Measurements from ENCODE around the gene NDUFS2. TPM values are rescaled to one million over a fixed set of nuclear protein-coding genes. Genes with fewer than 3 reads are reported as not detected.

Gene NDUFS2
- total RNA-seq, 2 donors from 2014 or later, result 115 to 126 TPM

DNA sequence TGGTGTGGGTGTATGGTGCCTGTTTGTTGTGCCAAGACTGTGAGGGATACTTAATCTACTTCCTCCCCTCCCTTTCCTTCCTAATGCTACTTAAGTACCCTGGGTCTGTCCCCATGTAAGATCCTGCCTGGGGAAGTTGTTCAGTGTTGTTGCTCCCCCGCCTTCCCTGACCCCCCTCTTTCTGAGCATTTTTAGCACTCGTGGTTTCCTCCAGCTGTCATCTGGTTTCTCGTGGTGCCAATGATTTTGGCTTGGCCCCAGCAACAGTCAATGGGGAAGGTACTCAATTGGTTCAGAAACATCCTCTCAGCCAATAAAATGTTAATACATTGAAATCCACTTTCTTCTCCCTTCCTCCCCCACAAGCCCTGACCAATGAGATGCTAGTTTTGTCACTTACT is 16.9 kb upstream of the NDUFS2 start:
- H3K27ac Mint-ChIP-seq, result peak overlapping the region; percentile 83 to 97
- peaks cover 0 to 9% of the 10 kb centered on the region in 2 donors for H3K9me3 Mint-ChIP-seq
- ATAC-seq, result peak; percentile 68 to 72

DNA sequence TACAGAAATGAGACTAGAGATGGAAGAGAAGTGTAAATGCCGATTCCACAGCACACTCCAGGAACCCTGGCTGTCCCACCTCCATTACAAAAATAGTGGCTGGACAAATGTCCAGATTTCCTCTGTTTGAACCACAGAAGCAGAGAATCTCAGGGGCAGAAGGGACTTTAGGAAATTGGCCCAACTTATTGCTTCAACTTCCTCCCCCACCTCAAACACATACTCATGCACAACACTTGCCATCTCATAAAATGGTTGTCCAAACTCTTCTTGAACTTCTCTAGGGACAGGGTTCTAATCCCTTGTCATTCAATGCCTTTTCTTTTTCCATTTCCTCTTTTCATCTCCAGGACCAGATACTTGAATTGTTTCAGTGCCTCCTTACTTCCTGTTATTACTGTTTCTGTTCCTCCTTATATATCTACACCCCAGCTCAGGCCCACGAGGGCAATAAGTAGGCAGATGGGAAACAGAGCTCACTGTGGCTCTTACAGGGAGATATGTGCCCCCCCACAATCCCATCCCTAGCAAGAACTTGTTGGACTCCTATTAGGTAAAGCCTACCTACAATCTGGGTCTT is 16.3 kb upstream of the NDUFS2 start:
- ATAC-seq, result no peak
- H3K9me3 Mint-ChIP-seq, result peaks cover 0 to 9% of the 10 kb centered on the region in 2 donors
- DNase-seq (ENCODE audit: low spot score in 2 of 2), result no peak

More for the DNA sequence above, 16.9 kb upstream of the NDUFS2 start:
- peak; percentile 62 to 80 for DNase-seq (ENCODE audit: low spot score in 2 of 2)
- peaks cover 0 to 4% of the 10 kb centered on the region in 2 donors for H3K36me3 Mint-ChIP-seq

DNA sequence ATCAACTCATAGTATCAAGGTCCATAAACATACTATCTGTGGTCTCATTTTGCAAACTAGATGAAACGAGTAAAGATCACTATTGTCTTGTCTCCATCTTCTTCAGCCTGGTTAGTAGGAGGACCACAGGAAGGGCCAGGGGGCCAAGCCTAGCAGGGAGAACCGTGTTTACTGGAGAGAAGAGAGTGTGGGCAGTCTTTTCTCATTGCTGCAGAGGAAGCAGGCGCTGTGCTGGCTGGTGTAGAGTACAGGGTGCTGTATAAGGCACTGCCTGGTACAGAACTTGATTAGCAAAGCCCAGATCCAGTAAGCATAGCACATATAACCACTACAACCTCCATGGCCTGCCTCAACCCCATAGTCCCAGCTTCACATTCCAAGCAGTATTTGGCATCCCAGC is 14.9 kb upstream of the NDUFS2 start:
- peaks cover 0 to 9% of the 10 kb centered on the region in 2 donors for H3K9me3 Mint-ChIP-seq
- H3K36me3 Mint-ChIP-seq, result no peaks in the 10 kb centered on the region
- ATAC-seq, result no peak
- DNase-seq (ENCODE audit: low spot score in 2 of 2), result no peak
- peak overlapping the region; percentile 39 to 97 for H3K27ac Mint-ChIP-seq

More for the DNA sequence above, 16.3 kb upstream of the NDUFS2 start:
- Mint-ChIP-seq H3K36me3 (peaks cover 0 to 4% of the 10 kb centered on the region in 2 donors), H3K27ac (peak overlapping the region; percentile 83 to 97)

DNA sequence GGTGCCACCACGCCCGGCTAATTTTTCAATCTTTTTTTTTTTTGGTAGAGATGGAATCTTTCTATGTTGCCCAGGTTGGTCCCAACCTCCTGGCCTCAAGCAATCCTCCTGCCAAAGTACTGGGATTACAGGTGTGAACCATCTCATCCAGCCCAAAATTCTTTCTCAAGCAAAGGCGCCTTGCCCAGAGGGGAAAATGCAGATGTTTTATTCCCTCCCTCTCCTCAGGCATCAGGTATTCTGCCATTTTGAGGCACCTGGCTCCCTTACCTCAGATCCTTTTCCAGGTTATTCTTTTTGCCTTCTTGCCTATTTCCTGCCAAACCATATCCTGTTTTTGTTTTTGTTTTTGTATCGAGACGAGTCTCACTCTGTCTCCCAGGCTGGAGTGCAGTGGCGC is 13.8 kb upstream of the NDUFS2 start:
- DNase-seq (ENCODE audit: low spot score in 2 of 2) (no peak), ATAC-seq (no peak)
- no peaks in the 10 kb centered on the region for H3K36me3 Mint-ChIP-seq
- H3K27ac Mint-ChIP-seq, result no peak overlapping the region
- H3K9me3 Mint-ChIP-seq, result peaks cover 0 to 9% of the 10 kb centered on the region in 2 donors

DNA sequence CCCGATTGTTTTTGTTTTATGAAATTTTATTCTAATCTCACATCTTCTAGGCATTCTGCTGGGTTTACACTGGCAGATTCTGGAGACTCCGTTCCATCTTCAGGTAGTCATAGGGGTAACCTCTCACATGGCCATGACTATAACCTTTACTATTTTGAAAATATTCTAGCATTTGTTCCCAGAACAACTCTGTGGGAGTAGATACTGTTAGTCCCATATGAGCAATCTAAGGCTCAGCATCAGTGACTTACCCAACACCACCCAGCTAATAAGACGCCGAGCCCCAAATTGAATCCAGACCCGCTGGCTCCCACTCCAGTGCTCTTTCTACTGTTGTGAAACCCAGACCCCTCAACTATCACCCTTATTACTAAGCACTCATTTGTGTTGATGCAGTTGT is 13.1 kb upstream of the NDUFS2 start:
- Mint-ChIP-seq H3K27ac (no peak overlapping the region), H3K9me3 (peaks cover 0 to 9% of the 10 kb centered on the region in 2 donors)
- no peak for ATAC-seq

DNA sequence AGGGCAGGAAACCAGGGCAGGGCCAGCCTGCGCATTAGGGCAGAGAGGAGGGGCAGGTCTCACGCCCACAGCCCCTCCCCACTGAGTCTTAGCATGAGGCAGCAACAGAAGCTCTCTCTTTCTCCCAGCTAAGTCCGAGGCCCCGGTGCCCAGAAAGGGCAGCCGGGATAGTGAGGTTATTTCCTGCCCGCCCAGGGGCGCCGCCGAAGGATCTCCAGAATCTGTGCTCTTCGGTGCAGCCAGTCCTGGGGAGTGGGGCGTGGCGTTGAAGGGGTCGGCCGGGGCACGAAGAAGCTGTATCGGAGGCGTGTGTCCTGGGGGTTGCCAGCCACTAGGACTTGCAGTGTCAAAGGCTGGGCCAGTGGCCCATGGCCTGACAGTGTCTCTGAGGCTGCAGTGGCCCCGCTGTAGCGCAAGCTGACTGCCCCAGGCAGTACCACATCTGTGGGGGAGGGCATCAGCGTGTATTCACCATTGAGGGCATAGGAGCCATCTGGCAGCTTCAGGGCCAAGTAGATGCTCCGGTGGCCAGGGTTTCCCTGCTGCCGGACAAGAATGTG is 11.1 kb upstream of the NDUFS2 start:
- no peak for DNase-seq (ENCODE audit: low spot score in 2 of 2)
- no peak for ATAC-seq
- H3K36me3 Mint-ChIP-seq, result no peaks in the 10 kb centered on the region
- peaks cover 0 to under 1% of the 10 kb centered on the region in 2 donors for H3K9me3 Mint-ChIP-seq
- no peak overlapping the region for H3K27ac Mint-ChIP-seq

More for the DNA sequence above, 13.1 kb upstream of the NDUFS2 start:
- H3K36me3 Mint-ChIP-seq, result no peaks in the 10 kb centered on the region
- no peak for DNase-seq (ENCODE audit: low spot score in 2 of 2)

DNA sequence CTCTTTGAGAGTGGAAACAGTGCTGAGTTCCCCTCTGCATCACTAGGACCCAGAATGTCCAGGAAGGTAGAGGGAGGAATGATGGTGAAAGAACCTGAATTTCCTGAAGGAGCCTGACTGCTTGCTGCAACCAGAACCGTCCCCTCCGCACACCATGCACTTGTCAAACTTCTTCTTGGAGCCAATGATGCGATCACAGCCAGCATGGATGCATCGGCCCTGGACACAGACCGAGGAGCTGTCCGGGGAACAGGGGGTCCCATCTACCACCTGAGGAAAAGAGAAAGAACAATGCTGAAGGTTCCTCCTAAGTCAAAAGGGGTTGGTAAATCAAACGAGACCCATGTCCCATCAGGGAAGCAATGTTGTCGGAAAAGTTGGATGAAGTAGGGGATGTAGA is 10.2 kb upstream of the NDUFS2 start:
- DNase-seq (ENCODE audit: low spot score in 2 of 2), result no peak
- Mint-ChIP-seq H3K9me3 (no peaks in the 10 kb centered on the region), H3K36me3 (no peaks in the 10 kb centered on the region), H3K27ac (no peak overlapping the region)
- ATAC-seq, result no peak

DNA sequence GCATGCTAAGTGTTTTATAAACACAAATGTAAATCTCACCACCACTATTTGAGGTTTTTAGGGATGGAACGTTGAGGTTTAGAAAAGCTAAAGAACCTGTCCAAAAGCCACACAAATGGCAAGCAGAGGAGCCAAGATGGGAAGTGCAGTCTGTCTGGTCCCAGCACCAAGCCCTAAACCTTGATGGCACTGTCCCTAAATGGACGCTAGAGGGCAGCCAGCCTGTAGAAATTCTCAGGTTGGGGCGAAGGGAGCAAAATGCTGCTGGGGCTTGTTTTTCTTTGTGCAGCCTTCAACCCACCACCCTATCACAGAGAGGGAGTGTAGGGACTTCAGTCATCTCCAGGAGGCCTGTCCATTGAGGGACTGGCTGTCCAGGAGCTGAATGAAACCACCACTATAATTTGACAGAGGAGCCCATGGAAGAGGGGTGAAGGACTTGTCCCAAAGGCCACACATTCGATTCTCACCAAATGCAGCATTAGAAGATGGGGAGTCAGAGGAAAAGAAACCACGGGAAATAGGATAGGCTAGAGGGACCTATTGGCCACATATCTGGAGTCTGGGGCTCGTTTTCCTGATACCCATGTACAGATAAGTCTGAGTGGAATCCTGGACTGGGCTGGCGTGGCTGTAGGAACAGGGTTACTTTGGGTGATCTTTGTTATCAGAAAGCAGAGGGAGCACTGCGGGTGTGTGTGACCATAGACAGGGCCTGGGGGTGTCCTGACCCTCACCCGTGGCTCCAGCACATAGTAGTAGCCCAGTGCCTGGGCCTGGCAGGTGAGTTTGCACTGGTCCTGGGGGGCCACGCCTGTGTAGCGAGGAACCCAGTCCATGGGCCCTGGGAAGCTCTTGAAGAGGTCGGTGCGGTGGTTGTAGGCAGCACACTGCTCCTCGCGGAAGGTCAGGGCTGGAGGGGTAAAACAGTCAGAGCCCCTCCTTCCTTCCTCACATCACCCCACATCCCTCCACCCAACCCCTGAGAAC is 9.4 kb upstream of the NDUFS2 start:
- no peaks in the 10 kb centered on the region for H3K36me3 Mint-ChIP-seq
- DNase-seq (ENCODE audit: low spot score in 2 of 2) (peak in 1 of 2 donors; percentile 60), ATAC-seq (peak; percentile 86 to 94)
- peak overlapping the region; percentile 21 to 94 for H3K27ac Mint-ChIP-seq
- H3K9me3 Mint-ChIP-seq, result no peaks in the 10 kb centered on the region

DNA sequence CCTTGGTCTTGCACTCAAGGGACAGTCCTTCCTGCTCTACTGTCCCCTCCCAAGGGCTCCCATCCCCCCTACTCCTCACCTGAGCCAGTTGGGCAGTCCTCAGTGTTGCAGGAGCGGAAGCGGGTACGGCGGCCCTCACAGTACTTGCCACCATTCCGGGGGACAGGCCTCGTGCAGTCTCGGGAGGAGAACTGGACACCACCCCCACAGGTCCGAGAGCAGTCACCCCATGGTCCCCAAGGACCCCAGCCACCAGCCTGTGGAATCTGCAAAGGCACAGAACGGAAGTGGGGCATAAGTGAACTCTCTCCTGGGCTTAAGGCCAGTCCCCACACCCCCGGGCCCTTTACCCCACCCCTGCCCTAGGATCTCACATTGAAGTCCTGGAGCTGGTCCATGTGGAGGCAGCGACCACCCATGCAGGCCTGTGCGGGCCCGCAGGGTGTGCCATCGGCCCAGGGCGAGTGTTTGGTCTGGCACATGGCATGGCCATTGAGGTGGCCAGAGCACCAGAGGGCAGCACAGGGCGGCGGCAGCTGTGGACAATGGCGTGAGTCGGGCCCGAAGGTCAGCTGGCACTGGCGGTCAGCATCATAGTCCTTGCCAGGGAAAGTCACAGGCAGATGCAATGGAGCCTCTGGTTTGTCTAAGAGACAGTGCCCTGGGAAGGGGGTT is 8.5 kb upstream of the NDUFS2 start:
- no peaks in the 10 kb centered on the region for H3K9me3 Mint-ChIP-seq
- no peaks in the 10 kb centered on the region for H3K36me3 Mint-ChIP-seq
- DNase-seq (ENCODE audit: low spot score in 2 of 2), result no peak
- ATAC-seq, result no peak
- peak overlapping the region in 1 of 2 donors; percentile 29 for H3K27ac Mint-ChIP-seq

DNA sequence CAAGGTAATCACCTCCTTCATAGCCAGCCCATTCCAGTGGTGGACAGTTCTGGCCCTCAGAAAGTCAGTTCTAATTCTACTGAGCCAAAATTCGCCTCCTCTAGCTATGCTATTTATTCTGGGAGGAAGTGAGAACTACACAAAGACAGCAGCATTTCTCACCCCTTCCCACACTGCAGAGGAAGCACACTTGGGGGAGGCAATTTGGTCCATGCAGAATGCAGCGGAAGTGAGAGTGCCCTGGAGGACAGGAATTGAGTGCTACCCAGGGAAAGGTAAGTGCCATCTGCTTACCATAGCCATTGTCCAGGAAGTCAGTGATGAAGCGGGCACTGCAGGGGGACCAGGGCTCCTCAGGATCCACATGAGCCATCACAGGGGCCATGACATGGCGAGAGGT is 7.0 kb upstream of the NDUFS2 start:
- no peak for DNase-seq (ENCODE audit: low spot score in 2 of 2)
- Mint-ChIP-seq H3K27ac (peak overlapping the region in 1 of 2 donors; percentile 33), H3K36me3 (no peaks in the 10 kb centered on the region), H3K9me3 (no peaks in the 10 kb centered on the region)
- no peak for ATAC-seq

DNA sequence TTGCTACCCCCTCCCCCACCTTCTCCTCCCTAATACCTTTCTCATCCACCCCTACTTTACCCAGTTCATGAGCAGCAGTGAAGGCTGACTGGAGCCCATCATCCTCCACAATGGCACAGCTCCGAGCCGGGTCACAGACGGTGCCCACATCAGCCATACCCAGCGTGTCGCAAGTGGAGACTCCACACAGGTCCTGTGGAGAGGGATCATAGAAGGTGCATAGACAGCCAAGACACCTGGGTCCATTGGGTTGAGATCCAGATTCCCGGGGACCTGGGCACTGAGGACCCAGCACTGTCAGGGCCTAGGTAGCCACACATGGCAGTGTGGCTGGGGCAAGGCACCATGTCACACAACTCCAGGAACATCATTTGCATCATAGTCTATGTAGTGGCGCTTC is 6.1 kb upstream of the NDUFS2 start:
- no peak for ATAC-seq
- Mint-ChIP-seq H3K9me3 (no peaks in the 10 kb centered on the region), H3K36me3 (no peaks in the 10 kb centered on the region), H3K27ac (no peak overlapping the region)
- no peak for DNase-seq (ENCODE audit: low spot score in 2 of 2)

DNA sequence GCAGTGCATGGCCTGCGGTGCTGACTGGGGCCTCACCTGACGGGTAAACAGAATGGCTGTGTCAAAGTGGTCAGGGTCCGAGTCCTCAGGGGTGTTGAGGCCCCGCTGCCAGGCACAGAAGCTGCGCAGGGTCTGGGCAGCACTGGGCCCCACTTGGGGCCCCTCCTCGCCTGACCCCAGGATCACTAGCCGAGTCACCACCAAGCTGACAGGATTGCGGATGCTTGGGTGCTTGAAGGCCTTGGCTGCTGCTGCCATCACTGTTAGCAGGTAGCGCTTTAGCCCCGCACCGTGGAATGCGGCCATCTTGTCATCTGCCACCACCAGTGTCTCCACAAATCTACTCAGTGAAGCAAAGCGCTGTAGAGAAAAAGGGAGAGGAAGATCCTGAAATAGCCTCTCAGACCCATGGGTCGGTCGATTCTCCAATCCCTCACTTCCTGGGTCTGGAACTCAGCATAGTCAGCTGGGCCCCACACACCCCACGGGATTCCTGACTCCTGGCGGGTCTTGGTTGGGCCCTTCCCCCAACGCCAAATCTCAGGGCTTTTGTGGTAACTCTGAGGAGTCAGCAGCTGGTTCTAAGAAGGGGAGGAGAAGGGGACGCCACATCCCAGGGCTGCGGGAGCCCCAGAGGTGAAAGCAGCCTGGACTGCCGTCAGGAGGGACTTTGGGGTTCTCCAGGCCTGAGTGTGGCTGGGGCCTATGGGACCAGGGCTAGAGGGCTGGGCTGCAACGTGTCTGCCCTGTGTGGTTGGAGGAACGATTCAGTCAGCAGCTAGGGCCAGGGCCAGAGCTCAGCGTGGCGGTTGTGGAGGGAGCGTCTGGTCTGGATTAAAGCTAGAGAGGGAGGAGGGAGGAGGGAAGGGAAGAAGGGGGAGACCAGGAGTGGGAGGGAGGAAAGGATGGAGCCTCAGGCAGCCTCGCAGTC is 5.4 kb upstream of the NDUFS2 start:
- Mint-ChIP-seq H3K27ac (peak overlapping the region in 1 of 2 donors; percentile 92), H3K9me3 (no peaks in the 10 kb centered on the region), H3K36me3 (no peaks in the 10 kb centered on the region)
- DNase-seq (ENCODE audit: low spot score in 2 of 2) (no peak), ATAC-seq (no peak)

DNA sequence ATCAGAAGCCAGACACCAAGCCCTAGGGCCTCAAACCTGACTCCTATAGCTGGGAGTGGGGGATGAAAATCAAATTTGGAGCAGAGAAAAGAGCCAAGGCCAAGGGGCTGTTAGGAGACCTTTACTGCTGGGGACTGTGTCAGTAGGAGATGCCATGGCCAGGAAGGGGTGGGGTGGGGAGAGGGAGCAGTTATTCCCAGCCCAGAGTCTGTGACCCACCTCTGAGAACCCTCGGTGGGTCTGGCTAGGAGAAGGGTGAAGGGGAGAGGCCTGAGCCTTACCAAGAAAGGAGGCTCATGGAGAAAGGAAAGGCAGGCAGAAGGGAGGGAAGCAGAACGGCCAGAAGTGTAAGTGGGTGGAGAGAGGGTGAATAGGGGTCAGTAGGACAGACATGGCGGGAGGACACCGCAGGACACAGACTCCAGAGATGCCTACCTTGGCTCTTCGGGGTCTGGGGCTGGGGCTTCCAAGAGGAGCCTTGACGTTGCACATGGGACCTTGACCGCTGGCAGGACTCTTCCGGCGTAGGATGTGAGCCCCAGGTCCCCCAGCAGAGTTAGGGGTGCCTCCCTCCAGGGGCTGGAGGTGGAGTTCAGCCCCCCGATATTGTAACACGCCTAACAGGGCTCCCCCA is 4.5 kb upstream of the NDUFS2 start:
- DNase-seq (ENCODE audit: low spot score in 2 of 2) (no peak), ATAC-seq (no peak)
- H3K9me3 Mint-ChIP-seq, result no peaks in the 10 kb centered on the region
- H3K27ac Mint-ChIP-seq, result peak overlapping the region; percentile 28 to 92
- H3K36me3 Mint-ChIP-seq, result peaks cover 6 to 8% of the 10 kb centered on the region in 2 donors

DNA sequence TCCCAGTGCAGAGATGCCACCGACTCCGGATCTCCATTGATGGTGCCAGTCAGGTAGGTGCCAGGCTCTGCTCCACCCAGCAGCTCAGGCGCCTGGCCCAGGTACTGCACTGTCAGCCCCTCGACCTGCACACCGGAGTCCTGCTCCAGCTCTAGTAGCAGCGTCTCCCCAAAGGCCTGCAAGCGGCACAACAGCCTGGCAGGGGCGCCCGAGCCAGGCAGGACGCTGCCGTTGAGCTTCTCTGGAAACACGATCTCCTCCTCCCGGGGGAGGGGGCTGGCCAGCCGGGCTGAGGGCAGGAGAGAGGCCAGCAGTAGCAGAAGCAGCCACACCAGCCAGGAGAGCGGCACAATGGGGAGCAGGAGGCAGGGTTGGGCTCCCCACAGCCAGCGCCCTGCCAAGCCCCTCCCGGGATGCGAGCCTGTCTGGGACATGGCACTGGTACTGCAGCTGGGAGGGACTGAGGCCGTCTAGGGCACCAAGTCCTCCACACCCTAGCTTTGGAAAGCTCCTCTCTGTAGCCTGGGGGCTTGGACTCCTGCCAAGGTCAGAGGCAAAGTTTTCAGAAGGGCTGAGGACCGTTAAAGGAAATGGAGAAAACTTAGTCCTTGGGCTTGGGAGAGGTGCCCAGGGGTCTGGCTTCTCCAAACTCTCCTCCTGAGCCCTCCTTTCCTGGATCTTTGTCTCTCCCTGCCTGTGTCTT is 3.8 kb upstream of the NDUFS2 start:
- ATAC-seq (no peak), DNase-seq (ENCODE audit: low spot score in 2 of 2) (no peak)
- peak overlapping the region in 1 of 2 donors; percentile 95 for H3K27ac Mint-ChIP-seq
- no peaks in the 10 kb centered on the region for H3K9me3 Mint-ChIP-seq
- H3K36me3 Mint-ChIP-seq, result peaks cover 10% of the 10 kb centered on the region in 2 donors

DNA sequence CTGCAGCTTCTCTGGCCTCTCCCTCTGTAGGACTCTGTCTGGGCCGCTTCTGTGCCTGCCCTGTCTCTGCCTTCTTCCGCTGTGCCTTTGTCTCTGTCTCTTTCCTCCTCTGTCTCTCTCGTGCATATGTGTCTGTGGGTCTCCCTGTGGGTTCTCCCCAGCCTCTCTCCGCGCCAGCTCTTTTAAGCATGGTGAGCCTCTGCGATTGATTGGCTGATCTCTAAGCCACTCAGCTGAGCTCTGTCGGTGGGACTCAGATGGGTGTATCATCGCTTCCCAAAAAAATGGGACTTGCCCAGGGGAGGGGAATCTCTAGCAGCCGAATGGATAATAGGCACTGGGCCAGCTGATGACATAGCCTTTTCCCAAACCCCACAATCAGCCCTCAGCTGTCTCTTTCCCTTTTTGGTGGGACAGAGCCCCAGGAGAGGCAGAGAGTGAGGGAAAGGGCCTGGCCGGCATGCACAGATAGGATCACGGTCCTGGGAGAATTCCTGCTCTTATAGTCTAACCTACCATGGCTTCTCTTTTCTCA is 3.2 kb upstream of the NDUFS2 start, which contains the start of gene ADAMTS4:
TSS of gene ADAMTS4 (minus strand) at position 158 of the 535 bp plus-strand sequence. CDS start 427 bp downstream, outside the sequence.
- H3K36me3 Mint-ChIP-seq, result peaks cover 15 to 16% of the 10 kb centered on the region in 2 donors
- no peak for DNase-seq (ENCODE audit: low spot score in 2 of 2)
- H3K9me3 Mint-ChIP-seq, result no peaks in the 10 kb centered on the region
- peak within 1 kb of the TSS; percentile 95 to 97 for H3K27ac Mint-ChIP-seq
- no peak for ATAC-seq

Data from activated naive CD4-positive, alpha-beta T cell treated with anti-CD3 and anti-CD28 coated beads, Interleukin-2, amount 50 U/mL, for 72 hours (primary cell).